Lower leg skin (tissue), 3 donors: ENCODE data around the gene DYNC1I1.

Experiments
- CTCF ChIP-seq, 3 donors: fragments of 450-650 bp; IDR thresholded peaks; one replicate each; pipeline ENCODE4 v1.5.1; 2016; ENCODE audit warnings: antibody characterized with exemption in 3 of 3, mild to moderate bottlenecking in 3 of 3, moderate library complexity in 2 of 3
- POLR2A ChIP-seq, 2 donors: fragments of 450-650 bp; IDR thresholded peaks; one replicate each; pipeline ENCODE4 v1.6.1; 2016 to 2017; ENCODE audit warnings: antibody characterized with exemption in 2 of 2, mild to moderate bottlenecking in 1 of 2, moderate library complexity in 1 of 2

GRCh38 chr7:95915731-95916130 is 143.4 kb downstream of the DYNC1I1 start:
- TF ChIP-seq POLR2A (IDR thresholded peaks at IDR 0.05) = no peak
- TF ChIP-seq CTCF (IDR thresholded peaks at IDR 0.05) = no peak
